ENCODE results near the gene OSBP2.

The OSBP2 gene

DNA sequence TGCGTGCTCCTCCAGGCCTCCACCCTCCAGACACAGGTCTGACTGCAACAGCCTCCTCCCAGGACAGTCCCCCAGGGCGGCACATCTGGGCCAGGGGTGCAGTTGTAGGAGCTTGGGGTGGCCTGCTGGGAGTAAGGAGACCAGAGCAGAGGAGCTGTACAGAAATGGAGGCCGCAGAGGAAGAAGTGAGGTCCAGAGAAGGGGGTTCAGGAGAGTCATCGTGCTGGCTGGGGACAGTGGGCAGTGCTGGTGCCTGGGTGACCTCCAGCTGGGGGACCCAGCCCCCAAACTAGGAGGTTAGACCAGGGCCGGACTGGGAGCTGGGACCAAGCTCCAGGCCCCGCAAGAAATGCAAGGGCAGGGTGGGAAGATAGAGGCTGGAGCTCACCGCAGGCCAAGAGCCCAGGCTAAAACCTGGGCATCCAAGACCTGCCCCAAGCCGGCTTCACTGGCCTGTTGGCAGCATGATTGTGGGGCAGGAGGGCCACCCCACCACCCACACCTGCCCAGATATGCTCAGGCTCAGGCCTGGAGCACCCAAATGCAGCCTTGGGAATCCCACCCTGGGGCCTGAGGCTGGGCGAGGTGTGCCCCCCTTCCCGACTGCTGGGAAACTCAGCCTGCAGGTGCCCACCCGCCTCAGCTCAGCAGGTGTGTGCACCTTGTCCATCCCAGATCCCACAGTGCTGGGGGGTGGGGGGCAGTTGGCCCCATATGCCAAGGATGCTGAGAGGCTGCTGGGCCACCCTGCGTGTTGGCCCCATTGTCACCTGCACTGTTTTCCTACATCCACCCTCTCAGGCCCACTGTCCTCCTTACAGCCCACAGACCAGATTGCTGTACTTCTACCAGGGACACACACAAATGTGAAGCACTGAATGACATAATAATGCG is 177.0 kb downstream of the OSBP2 start:
- Histone ChIP-seq H3K79me2 (ENCODE audit: control insufficient read depth, insufficient read depth, low read length) (no peaks in the 10 kb centered on the region), H2BK15ac (replicated peaks; ENCODE audit: low read depth) (no peak overlapping the region), H3K4me3 (ENCODE audit: low read length) (no peak overlapping the region), H3K18ac (ENCODE audit: low read length) (no peak overlapping the region), H3K23ac (ENCODE audit: low read length) (no peak overlapping the region), H4K8ac (ENCODE audit: low read depth, low read length) (no peak overlapping the region), H3K4ac (ENCODE audit: low read depth, low read length) (no peak overlapping the region), H3K27me3 (ENCODE audit: insufficient read depth, low read length, poor library complexity) (no peaks in the 10 kb centered on the region), H3K9ac (ENCODE audit: low read length) (no peak overlapping the region), H4K5ac (ENCODE audit: low read length) (no peak overlapping the region), H2BK120ac (ENCODE audit: low read depth, low read length) (no peak overlapping the region), H2BK5ac (ENCODE audit: low read length) (no peak overlapping the region), H3K4me2 (ENCODE audit: low read length) (no peak overlapping the region), H3K4me1 (ENCODE audit: control insufficient read depth, low read depth, low read length) (no peaks in the 10 kb centered on the region), H3K79me1 (ENCODE audit: low read length) (no peaks in the 10 kb centered on the region), H3K36me3 (ENCODE audit: control insufficient read depth, insufficient read depth, low read length) (no peaks in the 10 kb centered on the region), H3K56ac (ENCODE audit: low read length) (no peak overlapping the region), H3K27ac (ENCODE audit: low read depth, low read length) (no peak overlapping the region), H2AK5ac (ENCODE audit: low read length) (no peak overlapping the region)
- DNase-seq, result no peak
- WGBS (ENCODE audit: extremely low coverage, insufficient coverage, low lambda C conversion rate), result no CpG with 5 or more reads among the region's 13 CpGs

GRCh38 chr22:30872285-30873041 is 177.8 kb downstream of the OSBP2 start:
- Histone ChIP-seq H4K5ac (ENCODE audit: low read length) (no peak overlapping the region), H3K36me3 (ENCODE audit: control insufficient read depth, insufficient read depth, low read length) (no peaks in the 10 kb centered on the region), H2BK15ac (replicated peaks; ENCODE audit: low read depth) (no peak overlapping the region), H3K18ac (ENCODE audit: low read length) (no peak overlapping the region), H3K4ac (ENCODE audit: low read depth, low read length) (no peak overlapping the region), H2AK5ac (ENCODE audit: low read length) (no peak overlapping the region), H3K27ac (ENCODE audit: low read depth, low read length) (no peak overlapping the region), H2BK5ac (ENCODE audit: low read length) (no peak overlapping the region), H3K79me2 (ENCODE audit: control insufficient read depth, insufficient read depth, low read length) (no peaks in the 10 kb centered on the region), H4K8ac (ENCODE audit: low read depth, low read length) (no peak overlapping the region), H2BK120ac (ENCODE audit: low read depth, low read length) (no peak overlapping the region), H3K9ac (ENCODE audit: low read length) (no peak overlapping the region), H3K27me3 (ENCODE audit: insufficient read depth, low read length, poor library complexity) (no peaks in the 10 kb centered on the region), H3K4me3 (ENCODE audit: low read length) (no peak overlapping the region), H3K23ac (ENCODE audit: low read length) (peak overlapping the region; percentile 45), H3K79me1 (ENCODE audit: low read length) (no peaks in the 10 kb centered on the region), H3K4me2 (ENCODE audit: low read length) (no peak overlapping the region), H3K56ac (ENCODE audit: low read length) (no peak overlapping the region), H3K4me1 (ENCODE audit: control insufficient read depth, low read depth, low read length) (no peaks in the 10 kb centered on the region)
- no peak for DNase-seq
- no CpG with 5 or more reads among the region's 16 CpGs for WGBS (ENCODE audit: extremely low coverage, insufficient coverage, low lambda C conversion rate)

- no CpG with 5 or more reads among the region's 9 CpGs for WGBS (ENCODE audit: extremely low coverage, insufficient coverage, low lambda C conversion rate)
- H3K4me1 ChIP-seq (ENCODE audit: control insufficient read depth, low read depth, low read length), result no peaks in the 10 kb centered on the region
- no peak overlapping the region for H3K9ac ChIP-seq (ENCODE audit: low read length)
- H3K4ac ChIP-seq (ENCODE audit: low read depth, low read length), result no peak overlapping the region
- H2BK5ac ChIP-seq (ENCODE audit: low read length), result no peak overlapping the region
- no peaks in the 10 kb centered on the region for H3K36me3 ChIP-seq (ENCODE audit: control insufficient read depth, insufficient read depth, low read length)
- H4K8ac ChIP-seq (ENCODE audit: low read depth, low read length), result no peak overlapping the region
- no peak overlapping the region for H3K23ac ChIP-seq (ENCODE audit: low read length)
- H2AK5ac ChIP-seq (ENCODE audit: low read length), result no peak overlapping the region
- H4K5ac ChIP-seq (ENCODE audit: low read length), result no peak overlapping the region
- DNase-seq, result no peak
- H3K27ac ChIP-seq (ENCODE audit: low read depth, low read length), result no peak overlapping the region
- H2BK15ac ChIP-seq (replicated peaks; ENCODE audit: low read depth), result no peak overlapping the region
- H3K56ac ChIP-seq (ENCODE audit: low read length), result no peak overlapping the region
- no peak overlapping the region for H2BK120ac ChIP-seq (ENCODE audit: low read depth, low read length)
- H3K79me1 ChIP-seq (ENCODE audit: low read length), result no peaks in the 10 kb centered on the region
- no peak overlapping the region for H3K18ac ChIP-seq (ENCODE audit: low read length)
- H3K27me3 ChIP-seq (ENCODE audit: insufficient read depth, low read length, poor library complexity), result no peaks in the 10 kb centered on the region
- H3K79me2 ChIP-seq (ENCODE audit: control insufficient read depth, insufficient read depth, low read length), result no peaks in the 10 kb centered on the region
- no peak overlapping the region for H3K4me3 ChIP-seq (ENCODE audit: low read length)
- H3K4me2 ChIP-seq (ENCODE audit: low read length), result no peak overlapping the region
Measured at GRCh38 chr22:30873086-30873650, 178.5 kb downstream of the OSBP2 start.

DNA sequence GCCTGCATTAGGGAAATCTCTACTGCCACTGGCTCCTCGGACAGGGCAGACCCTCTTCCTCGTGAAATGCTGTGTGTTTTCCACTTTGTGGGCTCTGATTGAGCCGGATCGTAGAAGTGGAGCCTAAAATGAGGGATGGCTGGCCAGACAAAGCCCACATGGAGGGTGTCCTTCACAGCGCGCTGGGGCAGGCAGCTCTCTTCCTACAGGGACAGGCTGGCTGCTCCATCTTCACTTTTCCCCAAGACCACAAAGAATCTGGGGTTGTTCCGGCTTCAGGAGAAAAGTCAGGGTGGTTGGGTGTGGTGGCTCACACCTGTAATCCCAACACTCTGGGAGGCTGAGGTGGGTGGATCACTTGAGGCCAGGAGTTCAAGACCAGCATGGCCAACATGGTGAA is 179.0 kb downstream of the OSBP2 start:
- H2AK5ac ChIP-seq (ENCODE audit: low read length), result no peak overlapping the region
- H3K27ac ChIP-seq (ENCODE audit: low read depth, low read length), result no peak overlapping the region
- no peak overlapping the region for H3K56ac ChIP-seq (ENCODE audit: low read length)
- no peak overlapping the region for H4K8ac ChIP-seq (ENCODE audit: low read depth, low read length)
- H3K79me1 ChIP-seq (ENCODE audit: low read length), result no peaks in the 10 kb centered on the region
- H3K23ac ChIP-seq (ENCODE audit: low read length), result no peak overlapping the region
- no peaks in the 10 kb centered on the region for H3K27me3 ChIP-seq (ENCODE audit: insufficient read depth, low read length, poor library complexity)
- H3K79me2 ChIP-seq (ENCODE audit: control insufficient read depth, insufficient read depth, low read length), result no peaks in the 10 kb centered on the region
- WGBS (ENCODE audit: extremely low coverage, insufficient coverage, low lambda C conversion rate), result no CpG with 5 or more reads among the region's 7 CpGs
- H3K4me3 ChIP-seq (ENCODE audit: low read length), result no peak overlapping the region
- H3K4me1 ChIP-seq (ENCODE audit: control insufficient read depth, low read depth, low read length), result no peaks in the 10 kb centered on the region
- H3K9ac ChIP-seq (ENCODE audit: low read length), result no peak overlapping the region
- H3K4me2 ChIP-seq (ENCODE audit: low read length), result no peak overlapping the region
- H2BK120ac ChIP-seq (ENCODE audit: low read depth, low read length), result no peak overlapping the region
- H4K5ac ChIP-seq (ENCODE audit: low read length), result no peak overlapping the region
- no peak overlapping the region for H2BK5ac ChIP-seq (ENCODE audit: low read length)
- DNase-seq, result no peak
- no peaks in the 10 kb centered on the region for H3K36me3 ChIP-seq (ENCODE audit: control insufficient read depth, insufficient read depth, low read length)
- no peak overlapping the region for H2BK15ac ChIP-seq (replicated peaks; ENCODE audit: low read depth)
- H3K18ac ChIP-seq (ENCODE audit: low read length), result no peak overlapping the region
- H3K4ac ChIP-seq (ENCODE audit: low read depth, low read length), result no peak overlapping the region

DNA sequence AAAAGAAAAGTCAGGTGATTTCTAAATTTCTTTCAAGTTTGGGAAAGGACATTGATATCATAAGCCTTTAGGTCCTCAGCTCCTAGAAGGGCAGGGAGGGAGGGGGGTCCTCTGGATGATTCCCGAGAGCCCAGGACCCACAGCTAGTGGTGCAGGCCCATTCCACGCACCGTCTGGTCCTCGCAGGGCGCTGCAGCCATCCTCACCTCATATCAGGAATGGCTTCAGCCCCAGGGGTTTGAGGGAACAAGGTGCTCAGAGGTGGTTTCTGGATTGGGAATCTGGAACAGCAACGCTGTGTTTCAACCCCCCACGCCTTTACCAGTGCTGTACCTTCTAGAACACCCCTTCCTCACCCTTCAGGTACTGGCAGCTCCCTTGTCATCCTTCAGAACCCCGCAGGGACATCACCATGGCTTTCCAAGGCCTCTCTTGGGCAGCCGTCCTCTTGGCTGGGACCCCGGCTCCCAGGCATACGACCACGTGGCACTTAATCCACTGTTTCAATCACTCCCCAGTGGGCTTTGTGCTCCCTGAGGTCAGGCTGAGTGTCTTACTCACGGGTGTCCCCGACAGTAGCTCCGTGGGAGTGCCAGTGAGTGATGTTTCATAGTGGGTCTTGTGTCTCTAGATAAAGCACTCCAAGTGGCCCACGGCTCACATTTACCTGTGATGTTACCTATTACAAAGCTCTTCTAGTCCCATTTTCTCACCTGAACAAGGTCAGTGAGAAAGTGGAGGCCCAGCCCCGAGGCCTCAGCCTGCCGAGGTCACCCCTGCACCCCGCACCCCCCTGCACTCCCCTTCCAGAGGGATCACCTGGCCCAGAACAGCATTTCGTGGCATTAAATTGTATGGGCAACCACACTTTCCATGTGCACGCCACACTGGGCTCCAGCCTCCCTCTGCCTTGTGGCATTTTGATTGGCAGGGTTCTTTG is 180.0 kb downstream of the OSBP2 start:
- no peak overlapping the region for H3K4me3 ChIP-seq (ENCODE audit: low read length)
- no peak for DNase-seq
- H3K56ac ChIP-seq (ENCODE audit: low read length), result no peak overlapping the region
- H3K27me3 ChIP-seq (ENCODE audit: insufficient read depth, low read length, poor library complexity), result no peaks in the 10 kb centered on the region
- no peak overlapping the region for H3K23ac ChIP-seq (ENCODE audit: low read length)
- H3K36me3 ChIP-seq (ENCODE audit: control insufficient read depth, insufficient read depth, low read length), result no peaks in the 10 kb centered on the region
- no peak overlapping the region for H2BK5ac ChIP-seq (ENCODE audit: low read length)
- no peaks in the 10 kb centered on the region for H3K79me2 ChIP-seq (ENCODE audit: control insufficient read depth, insufficient read depth, low read length)
- no peak overlapping the region for H3K4ac ChIP-seq (ENCODE audit: low read depth, low read length)
- H3K79me1 ChIP-seq (ENCODE audit: low read length), result no peaks in the 10 kb centered on the region
- no peak overlapping the region for H4K5ac ChIP-seq (ENCODE audit: low read length)
- H3K4me2 ChIP-seq (ENCODE audit: low read length), result no peak overlapping the region
- H2BK15ac ChIP-seq (replicated peaks; ENCODE audit: low read depth), result no peak overlapping the region
- no CpG with 5 or more reads among the region's 21 CpGs for WGBS (ENCODE audit: extremely low coverage, insufficient coverage, low lambda C conversion rate)
- no peak overlapping the region for H4K8ac ChIP-seq (ENCODE audit: low read depth, low read length)
- no peaks in the 10 kb centered on the region for H3K4me1 ChIP-seq (ENCODE audit: control insufficient read depth, low read depth, low read length)
- H3K9ac ChIP-seq (ENCODE audit: low read length), result no peak overlapping the region
- H2BK120ac ChIP-seq (ENCODE audit: low read depth, low read length), result no peak overlapping the region
- H3K18ac ChIP-seq (ENCODE audit: low read length), result no peak overlapping the region
- no peak overlapping the region for H2AK5ac ChIP-seq (ENCODE audit: low read length)
- no peak overlapping the region for H3K27ac ChIP-seq (ENCODE audit: low read depth, low read length)

All from mesendoderm (in vitro differentiated cells).